GM18498 (cell line): ENCODE results near the gene ATR.

Source experiments
- ATAC-seq: cut with Tn5 transposase; IDR thresholded peaks from one replicate; pipeline ENCODE4 v1.9.1; 2021; ENCODE audit warnings: mild to moderate bottlenecking, moderate library complexity; ENCODE audit not compliant: unreplicated experiment

Gene ATR

GRCh38 chr3:142530296-142530695, 48.2 kb downstream of the ATR start:
- no peak for ATAC-seq

GRCh38 chr3:142523921-142524566, 54.5 kb downstream of the ATR start:
- ATAC-seq: no peak

- no peak for ATAC-seq
These were observed 69.5 kb downstream of the ATR start for GRCh38 chr3:142509079-142509478.

- no peak for ATAC-seq
These were observed 71.3 kb downstream of the ATR start for GRCh38 chr3:142507241-142507640.

GRCh38 chr3:142502187-142502985, 76.1 kb downstream of the ATR start:
- ATAC-seq: no peak

GRCh38 chr3:142501004-142501926, 77.3 kb downstream of the ATR start:
- ATAC-seq: no peak

- ATAC-seq: no peak
These were observed 78.3 kb downstream of the ATR start for GRCh38 chr3:142500211-142500610.

GRCh38 chr3:142498397-142499180, 79.9 kb downstream of the ATR start:
- no peak for ATAC-seq

GRCh38 chr3:142497729-142498128, 80.8 kb downstream of the ATR start:
- no peak for ATAC-seq

- ATAC-seq: no peak
These were observed 83.4 kb downstream of the ATR start for GRCh38 chr3:142495103-142495502.

- ATAC-seq: no peak
These were observed 86.3 kb downstream of the ATR start for GRCh38 chr3:142492184-142492583.

GRCh38 chr3:142489572-142490323, 88.8 kb downstream of the ATR start:
- no peak for ATAC-seq

- no peak for ATAC-seq
These were observed 93.6 kb downstream of the ATR start for GRCh38 chr3:142484912-142485435.

GRCh38 chr3:142481196-142481595, 97.3 kb downstream of the ATR start:
- no peak for ATAC-seq

GRCh38 chr3:142470826-142471225, 107.7 kb downstream of the ATR start:
- ATAC-seq: no peak

GRCh38 chr3:142468456-142468855, 110.1 kb downstream of the ATR start:
- ATAC-seq: no peak

GRCh38 chr3:142467768-142468167, 110.8 kb downstream of the ATR start:
- ATAC-seq: no peak

GRCh38 chr3:142460689-142461088, 117.8 kb downstream of the ATR start:
- no peak for ATAC-seq

- no peak for ATAC-seq
These were observed 118.6 kb downstream of the ATR start for GRCh38 chr3:142459929-142460328.

- no peak for ATAC-seq
These were observed 119.4 kb downstream of the ATR start for GRCh38 chr3:142459096-142459495.
